ACC112 (cell line): ENCODE measurements around the gene XPR1.

ENCODE experiments used
- H2AFZ ChIP-seq: fragments of 200-600 bp; sonication (generic); one replicate; pipeline ENCODE4 v1.6.0; 2017; ENCODE audit warnings: antibody characterized with exemption, low read length; ENCODE audit not compliant: unreplicated experiment
- H3K27ac ChIP-seq: fragments of 200-600 bp; sonication (generic); 2 replicates; pipeline ENCODE4 v1.5.1; 2014; ENCODE audit warnings: low read depth, mild to moderate bottlenecking, antibody characterized with exemption, low read length, moderate library complexity
- H3K27me3 ChIP-seq: fragments of 200-600 bp; sonication (generic); 2 replicates; pipeline ENCODE4 v1.6.1; 2014; ENCODE audit warnings: mild to moderate bottlenecking, antibody characterized with exemption, low read length, moderate library complexity, mixed read lengths; ENCODE audit not compliant: insufficient read depth
- H3K36me3 ChIP-seq: fragments of 200-600 bp; sonication (generic); 2 replicates; pipeline ENCODE4 v1.6.1; 2016; ENCODE audit warnings: mild to moderate bottlenecking, antibody characterized with exemption, low read length, moderate library complexity, mixed read lengths; ENCODE audit not compliant: insufficient read depth
- H3K4me1 ChIP-seq: fragments of 200-600 bp; sonication (generic); one replicate; pipeline ENCODE4 v1.6.1; 2016; ENCODE audit warnings: low read length, mixed read lengths; ENCODE audit not compliant: insufficient read depth, unreplicated experiment, control insufficient read depth
- H3K4me3 ChIP-seq: fragments of 200-600 bp; sonication (generic); 2 replicates; pipeline ENCODE4 v1.5.1; 2014; ENCODE audit warnings: mild to moderate bottlenecking, low read depth, low read length
- H3K79me2 ChIP-seq: fragments of 200-600 bp; sonication (generic); one replicate; pipeline ENCODE4 v1.6.0; 2016; ENCODE audit warnings: low read length; ENCODE audit not compliant: control insufficient read depth, unreplicated experiment, insufficient read depth

The XPR1 gene

DNA sequence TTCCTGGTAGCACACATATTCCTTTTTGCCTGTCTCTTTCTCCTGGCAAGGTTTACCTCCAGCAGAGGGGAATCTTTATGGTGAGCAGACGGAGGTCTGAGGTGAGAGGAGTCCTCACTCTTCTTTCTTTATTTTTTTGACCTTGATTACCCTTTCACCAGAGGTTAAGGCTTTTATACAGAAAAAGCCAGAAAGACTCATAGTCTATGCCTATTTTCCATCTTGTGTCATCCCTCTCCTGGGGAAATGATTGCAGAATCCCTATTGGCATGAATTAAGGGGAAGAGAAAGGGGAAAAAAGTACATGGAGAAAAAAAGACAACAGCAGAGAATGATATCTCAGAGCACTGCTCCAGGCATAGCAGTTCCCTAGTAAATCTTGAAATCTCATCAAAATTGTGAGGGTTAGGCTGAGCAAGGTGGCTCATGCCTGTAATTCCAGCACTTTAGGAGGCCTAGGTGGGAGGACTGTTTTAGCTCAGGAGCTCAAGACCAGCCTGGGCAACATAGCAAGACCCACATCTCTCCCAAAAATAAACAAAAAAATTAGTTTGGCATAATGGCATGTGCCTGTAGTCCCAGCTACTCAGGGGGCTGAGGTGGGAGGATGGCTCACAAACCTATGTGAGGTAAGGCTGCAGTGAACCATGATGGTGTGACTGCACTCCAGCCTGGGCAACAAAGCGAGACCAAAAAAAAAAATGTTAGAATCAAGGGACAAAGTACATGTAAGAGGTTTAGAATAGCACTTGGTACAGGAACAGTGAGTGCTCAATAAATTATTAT lies 1.2 kb upstream of the XPR1 start:
- Histone ChIP-seq H3K79me2 (peaks cover 27% of the 10 kb centered on the region), H3K4me3 (no peak overlapping the region), H3K27me3 (0 out of 2 replicates have a peak, but pooled peaks cover 6% of the 10 kb centered on the region), H3K27ac (no peak overlapping the region), H2AFZ (no peak overlapping the region), H3K36me3 (no peaks in the 10 kb centered on the region), H3K4me1 (peaks cover 19% of the 10 kb centered on the region)

DNA sequence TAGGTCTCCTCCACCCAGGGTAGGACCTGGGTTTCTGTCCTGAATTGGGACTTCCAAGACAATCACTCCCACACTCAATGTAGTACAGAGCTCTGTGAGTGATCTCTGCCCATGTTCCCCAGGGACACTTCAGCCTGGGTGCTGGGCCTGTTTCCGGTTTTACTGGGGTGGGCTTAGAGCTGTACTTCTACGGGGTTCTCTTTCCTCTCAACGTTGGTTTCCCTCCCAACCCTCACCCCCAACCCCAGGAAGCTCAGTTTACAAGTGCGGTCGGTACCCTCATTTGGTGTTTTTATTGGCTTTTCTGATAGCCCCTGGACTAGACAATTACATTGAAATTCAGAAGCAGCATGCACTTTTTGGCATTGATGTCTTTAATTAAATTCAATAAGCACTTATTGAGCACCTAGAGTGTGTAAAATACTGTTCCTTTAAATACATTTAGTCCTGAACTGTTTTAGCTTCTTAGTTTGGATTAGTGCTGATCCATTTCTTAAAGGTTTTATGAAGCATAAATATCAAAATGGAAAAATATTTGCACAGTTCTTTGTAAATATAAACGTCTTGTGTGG lies 542 bp upstream of the XPR1 start:
- H3K79me2 ChIP-seq = peaks cover 32% of the 10 kb centered on the region
- H3K4me3 ChIP-seq = no peak overlapping the region; the same call in 1 of the 2 replicates
- H3K27me3 ChIP-seq = 0 out of 2 replicates have a peak, but pooled peaks cover 2% of the 10 kb centered on the region
- peak overlapping the region; percentile 17 for H2AFZ ChIP-seq
- no peaks in the 10 kb centered on the region for H3K36me3 ChIP-seq
- peaks cover 19% of the 10 kb centered on the region for H3K4me1 ChIP-seq
- H3K27ac ChIP-seq = no peak overlapping the region

DNA sequence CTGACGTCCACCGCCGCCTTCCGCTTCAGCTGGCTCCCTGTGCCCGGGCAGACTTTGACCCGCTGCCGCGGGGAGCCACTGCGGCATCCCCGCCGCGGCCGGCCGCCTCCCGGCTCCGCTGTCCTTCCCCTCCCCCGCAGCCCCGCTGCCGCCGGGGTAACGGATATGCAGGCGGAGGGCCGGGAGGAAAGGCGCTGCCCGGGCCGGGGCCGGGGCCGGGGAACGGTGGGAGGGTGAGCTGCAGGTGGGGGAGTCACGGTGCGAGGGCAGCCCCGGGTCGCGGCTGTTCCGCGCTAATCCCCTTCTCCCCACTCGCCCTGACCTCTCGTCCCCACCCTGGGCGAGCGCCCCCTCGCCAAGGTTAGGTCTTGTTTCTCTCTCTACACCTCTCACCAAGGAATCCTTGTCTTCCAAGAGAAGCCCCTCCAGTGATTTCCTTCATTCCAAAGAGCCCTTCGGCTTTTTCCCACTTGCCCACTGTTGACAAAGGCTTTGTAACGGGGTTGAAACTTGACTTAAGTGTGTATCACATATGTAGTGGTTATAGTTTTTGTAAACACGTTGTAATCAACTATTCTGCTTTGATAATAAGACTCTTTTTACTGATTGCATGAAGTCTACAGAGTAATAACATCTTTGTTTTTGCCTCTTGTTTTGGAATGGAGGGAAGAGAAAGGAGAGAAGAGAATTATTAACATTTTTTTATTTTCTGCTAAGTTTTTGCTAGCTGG lies 669 bp downstream of the XPR1 start:
- H3K36me3 ChIP-seq = no peaks in the 10 kb centered on the region
- peak overlapping the region; percentile 33; the same call in 1 of the 2 replicates for H3K27ac ChIP-seq
- peaks cover 33% of the 10 kb centered on the region for H3K79me2 ChIP-seq
- peak overlapping the region; percentile 89 for H3K4me3 ChIP-seq
- no peaks in the 10 kb centered on the region for H3K27me3 ChIP-seq
- H3K4me1 ChIP-seq = peaks cover 19% of the 10 kb centered on the region
- peak overlapping the region; percentile 93 for H2AFZ ChIP-seq

DNA sequence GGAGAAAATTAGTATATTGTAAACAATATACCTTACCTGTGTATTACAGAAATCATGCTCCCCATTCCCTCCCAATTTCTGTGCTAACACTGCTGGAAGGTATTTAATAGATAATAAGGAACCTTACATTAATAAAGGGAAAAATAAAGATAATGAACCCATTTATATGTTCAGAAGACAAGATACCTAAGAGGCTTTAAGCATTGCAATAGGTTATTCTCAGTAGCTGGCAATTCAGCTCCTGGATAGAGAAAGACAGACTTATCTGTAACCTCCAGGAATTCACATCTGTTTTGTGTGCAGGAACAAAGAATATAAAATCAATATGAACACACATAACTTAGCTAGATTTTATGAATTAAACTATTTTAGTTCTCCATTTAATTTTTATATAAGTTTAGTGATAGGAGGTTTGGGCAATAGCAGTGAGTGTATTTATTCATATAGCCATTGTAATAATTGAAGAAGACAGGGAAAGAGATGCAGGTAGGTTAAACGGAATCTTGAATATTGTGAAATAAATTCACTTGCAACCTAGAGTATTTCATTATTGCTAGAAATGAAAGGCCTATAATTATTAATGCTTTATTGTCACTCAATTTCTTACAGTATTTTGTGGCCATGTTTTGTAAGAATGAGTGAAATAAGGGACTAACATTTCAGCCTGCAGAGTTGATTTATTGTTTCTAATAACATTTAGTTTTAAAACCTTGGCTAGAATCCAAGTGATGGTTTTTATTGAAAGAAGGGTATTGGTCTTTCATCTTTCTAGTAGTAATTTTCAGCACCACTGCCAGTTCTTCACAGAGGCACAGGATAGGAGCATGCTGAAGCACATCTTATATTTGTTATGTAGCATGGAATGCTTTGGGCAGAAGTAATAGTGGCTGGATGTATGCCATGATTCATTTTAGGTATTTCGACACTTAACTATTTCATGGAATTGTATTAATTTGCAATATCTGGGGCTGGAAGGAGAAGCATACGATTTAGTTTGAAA lies 1.5 kb downstream of the XPR1 start:
- no peaks in the 10 kb centered on the region for H3K27me3 ChIP-seq
- no peak overlapping the region for H2AFZ ChIP-seq
- H3K4me3 ChIP-seq = peak overlapping the region; percentile 89
- H3K4me1 ChIP-seq = peaks cover 19% of the 10 kb centered on the region
- H3K27ac ChIP-seq = no peak overlapping the region
- peaks cover 33% of the 10 kb centered on the region for H3K79me2 ChIP-seq
- no peaks in the 10 kb centered on the region for H3K36me3 ChIP-seq

DNA sequence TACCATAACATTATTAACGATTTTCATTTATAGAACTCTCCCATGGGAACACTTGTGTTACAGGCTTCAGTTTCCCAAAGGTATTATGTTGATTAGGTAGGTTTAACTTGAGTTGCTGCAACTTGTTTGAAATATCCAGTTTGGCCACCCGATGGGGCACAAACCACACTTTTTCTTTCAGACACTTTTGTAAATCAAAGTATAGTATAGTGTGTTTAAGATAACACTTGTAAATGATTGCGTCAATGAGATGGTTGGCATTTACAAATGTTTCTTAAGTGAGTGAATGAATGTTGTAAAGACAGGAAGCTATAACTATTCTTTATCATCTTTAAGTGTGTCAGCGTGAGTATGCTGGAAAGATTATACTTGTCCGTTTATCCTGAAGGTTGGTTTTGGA lies 4.3 kb downstream of the XPR1 start:
- peaks cover 33% of the 10 kb centered on the region for H3K79me2 ChIP-seq
- H3K27me3 ChIP-seq = no peaks in the 10 kb centered on the region
- H3K36me3 ChIP-seq = no peaks in the 10 kb centered on the region
- no peak overlapping the region for H3K4me3 ChIP-seq
- H2AFZ ChIP-seq = no peak overlapping the region
- no peak overlapping the region for H3K27ac ChIP-seq
- peaks cover 19% of the 10 kb centered on the region for H3K4me1 ChIP-seq

DNA sequence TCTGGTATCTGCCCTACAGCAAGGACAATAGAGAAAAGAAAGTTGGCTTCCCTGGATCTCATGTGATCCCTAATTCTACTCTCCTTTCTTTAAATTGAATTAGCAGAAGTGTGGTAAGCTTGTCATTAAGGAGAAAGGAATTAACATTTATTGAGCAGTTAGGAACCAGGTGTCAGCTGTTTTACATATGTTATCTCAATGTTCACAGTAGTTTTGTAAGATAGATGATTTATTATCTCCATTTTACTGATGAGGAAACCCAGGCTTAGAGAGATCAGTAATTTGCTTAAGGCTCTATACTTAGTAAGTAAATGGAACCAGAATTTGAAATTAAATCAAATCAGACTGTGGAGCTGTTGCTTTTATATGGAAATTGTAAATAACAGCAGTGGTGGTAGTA lies 8.0 kb downstream of the XPR1 start:
- no peak overlapping the region for H2AFZ ChIP-seq
- no peaks in the 10 kb centered on the region for H3K36me3 ChIP-seq
- H3K27ac ChIP-seq = no peak overlapping the region
- H3K79me2 ChIP-seq = peaks cover 16% of the 10 kb centered on the region
- H3K4me1 ChIP-seq = peaks cover 12% of the 10 kb centered on the region
- H3K4me3 ChIP-seq = no peak overlapping the region
- H3K27me3 ChIP-seq = no peaks in the 10 kb centered on the region

DNA sequence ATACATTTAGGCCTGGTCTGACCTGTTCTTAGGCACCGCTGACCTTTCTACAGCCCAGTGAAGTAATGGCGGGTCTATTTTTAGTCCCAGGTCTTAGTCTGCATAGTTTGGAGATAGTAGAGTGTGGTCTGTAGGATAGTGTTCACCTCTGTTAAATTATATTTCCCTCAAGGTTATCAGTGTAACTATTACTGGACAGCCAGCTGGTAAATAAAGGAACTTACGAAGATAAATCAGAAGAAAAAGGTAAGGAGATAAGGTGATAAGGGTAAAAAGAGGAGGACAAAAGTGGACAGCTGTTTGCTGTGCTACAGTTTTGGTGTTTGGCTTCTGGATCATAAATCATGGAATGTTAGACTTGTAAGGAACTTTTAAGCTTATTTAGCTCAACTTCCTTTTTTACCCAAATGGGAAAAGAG lies 8.7 kb downstream of the XPR1 start:
- H3K79me2 ChIP-seq = peaks cover 10% of the 10 kb centered on the region
- no peaks in the 10 kb centered on the region for H3K36me3 ChIP-seq
- peaks cover 12% of the 10 kb centered on the region for H3K4me1 ChIP-seq
- no peaks in the 10 kb centered on the region for H3K27me3 ChIP-seq
- no peak overlapping the region for H2AFZ ChIP-seq
- no peak overlapping the region for H3K27ac ChIP-seq
- no peak overlapping the region for H3K4me3 ChIP-seq

DNA sequence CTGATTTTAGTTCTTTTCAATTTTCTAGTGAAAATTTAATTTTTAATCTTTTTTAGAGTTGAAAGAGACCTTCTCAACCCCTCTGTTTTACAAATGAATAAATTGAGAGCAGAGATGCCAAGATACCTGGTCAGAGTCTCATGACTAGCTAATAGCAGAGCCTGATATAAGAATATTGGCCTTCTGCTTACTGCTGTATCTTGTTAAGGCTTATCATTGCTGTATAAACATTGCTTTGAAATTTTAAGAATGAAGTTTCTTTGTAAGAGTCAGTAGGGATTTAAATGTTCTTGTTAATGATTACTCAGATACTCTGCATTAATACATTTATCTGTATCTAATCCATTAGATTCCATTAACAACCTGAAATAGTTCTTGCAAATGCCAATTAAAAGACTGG lies 9.8 kb downstream of the XPR1 start:
- Histone ChIP-seq H3K36me3 (no peaks in the 10 kb centered on the region), H3K27me3 (no peaks in the 10 kb centered on the region), H3K27ac (no peak overlapping the region), H3K4me1 (peaks cover 12% of the 10 kb centered on the region), H3K4me3 (no peak overlapping the region), H3K79me2 (peaks cover 4% of the 10 kb centered on the region), H2AFZ (no peak overlapping the region)

DNA sequence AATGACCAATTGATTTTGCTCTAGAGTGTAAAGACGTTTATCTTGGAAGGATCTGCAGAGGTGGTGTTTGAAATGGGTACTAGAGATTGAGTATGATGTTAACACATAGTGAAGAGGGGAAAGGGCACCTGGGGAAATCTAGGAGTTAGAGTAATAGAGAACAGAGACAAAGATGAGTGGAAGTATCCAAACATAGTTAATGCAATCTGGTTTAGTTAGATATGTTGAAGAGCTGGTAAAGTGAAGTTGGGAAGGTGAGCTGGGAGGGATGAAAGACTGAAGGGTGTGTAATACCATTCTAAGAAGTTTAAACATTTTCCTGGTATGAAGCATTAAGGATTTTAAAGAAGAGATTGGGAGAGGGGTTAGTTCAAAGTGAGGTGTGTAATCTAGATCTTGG lies 11.0 kb downstream of the XPR1 start:
- Histone ChIP-seq H3K4me3 (no peak overlapping the region), H3K79me2 (peaks cover 4% of the 10 kb centered on the region), H2AFZ (no peak overlapping the region), H3K27ac (no peak overlapping the region), H3K27me3 (no peaks in the 10 kb centered on the region), H3K4me1 (peaks cover 12% of the 10 kb centered on the region), H3K36me3 (no peaks in the 10 kb centered on the region)

DNA sequence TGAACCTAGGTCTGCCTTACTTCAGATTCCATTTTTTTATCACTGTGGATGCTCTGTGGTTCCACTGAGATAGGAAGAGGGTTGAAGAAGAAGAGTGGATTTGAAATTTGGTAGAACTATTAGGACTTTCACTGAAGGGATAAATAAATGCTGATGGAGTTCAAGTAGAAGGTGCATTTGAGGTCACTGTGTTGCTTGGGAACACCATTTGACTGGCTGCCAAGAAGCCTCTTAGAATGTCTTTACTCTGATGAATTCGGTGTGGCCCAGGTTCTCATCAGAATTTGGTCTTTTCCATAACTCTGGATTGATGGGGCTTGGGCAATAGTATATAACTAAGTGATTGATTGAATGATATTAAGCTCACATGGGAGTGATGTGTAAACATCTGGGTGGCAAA lies 11.9 kb downstream of the XPR1 start:
- no peaks in the 10 kb centered on the region for H3K27me3 ChIP-seq
- peaks cover 12% of the 10 kb centered on the region for H3K4me1 ChIP-seq
- H3K79me2 ChIP-seq = peaks cover 4% of the 10 kb centered on the region
- H3K4me3 ChIP-seq = no peak overlapping the region; the same call in 1 of the 2 replicates
- no peak overlapping the region for H3K27ac ChIP-seq
- H2AFZ ChIP-seq = no peak overlapping the region
- H3K36me3 ChIP-seq = no peaks in the 10 kb centered on the region
